ENCODE data around the gene UBQLNL.

Gene UBQLNL

GRCh38 chr11:5548440-5548839, 31.9 kb upstream of the UBQLNL start, which contains the start of gene OR52H1:
Gene OR52H1 (minus strand): TSS chr11:5548540. CDS start chr11:5545505, 3,035 bp downstream.
- no peak for DNase-seq (ENCODE audit: insufficient read length, low spot score)
- TF ChIP-seq CTCF (IDR thresholded peaks at IDR 0.05; ENCODE audit: insufficient read depth, missing control alignments), result no peak
- no peak for FAIRE-seq

- FAIRE-seq, result no peak
- no peak for TF ChIP-seq CTCF (IDR thresholded peaks at IDR 0.05; ENCODE audit: insufficient read depth, missing control alignments)
- DNase-seq (ENCODE audit: insufficient read length, low spot score), result no peak
These were observed 31.5 kb upstream of the UBQLNL start for GRCh38 chr11:5547982-5548381.

GRCh38 chr11:5546457-5546856, 30.0 kb upstream of the UBQLNL start:
- DNase-seq (ENCODE audit: insufficient read length, low spot score), result no peak
- no peak for FAIRE-seq
- TF ChIP-seq CTCF (IDR thresholded peaks at IDR 0.05; ENCODE audit: insufficient read depth, missing control alignments), result no peak

- no peak for DNase-seq (ENCODE audit: insufficient read length, low spot score)
- TF ChIP-seq CTCF (IDR thresholded peaks at IDR 0.05; ENCODE audit: insufficient read depth, missing control alignments), result no peak
- FAIRE-seq, result no peak
These were observed 24.9 kb upstream of the UBQLNL start for GRCh38 chr11:5541427-5541826.

GRCh38 chr11:5536482-5536881, 20.0 kb upstream of the UBQLNL start:
- no peak for FAIRE-seq
- DNase-seq (ENCODE audit: insufficient read length, low spot score), result no peak
- TF ChIP-seq CTCF (IDR thresholded peaks at IDR 0.05; ENCODE audit: insufficient read depth, missing control alignments), result no peak

GRCh38 chr11:5534046-5534445, 17.5 kb upstream of the UBQLNL start:
- FAIRE-seq (no peak), DNase-seq (ENCODE audit: insufficient read length, low spot score) (no peak)
- no peak for TF ChIP-seq CTCF (IDR thresholded peaks at IDR 0.05; ENCODE audit: insufficient read depth, missing control alignments)

GRCh38 chr11:5531053-5531831, 14.7 kb upstream of the UBQLNL start:
- FAIRE-seq, result no peak
- no peak for DNase-seq (ENCODE audit: insufficient read length, low spot score)
- no peak for TF ChIP-seq CTCF (IDR thresholded peaks at IDR 0.05; ENCODE audit: insufficient read depth, missing control alignments)

All from D721Med (cell line).